ENCODE results near the gene LIPF.
"Not testable (repeated sequence)": the region's sequence is repeated elsewhere in the genome, so short reads cannot be mapped to it uniquely, and the experiment has no call there.

The LIPF gene

DNA sequence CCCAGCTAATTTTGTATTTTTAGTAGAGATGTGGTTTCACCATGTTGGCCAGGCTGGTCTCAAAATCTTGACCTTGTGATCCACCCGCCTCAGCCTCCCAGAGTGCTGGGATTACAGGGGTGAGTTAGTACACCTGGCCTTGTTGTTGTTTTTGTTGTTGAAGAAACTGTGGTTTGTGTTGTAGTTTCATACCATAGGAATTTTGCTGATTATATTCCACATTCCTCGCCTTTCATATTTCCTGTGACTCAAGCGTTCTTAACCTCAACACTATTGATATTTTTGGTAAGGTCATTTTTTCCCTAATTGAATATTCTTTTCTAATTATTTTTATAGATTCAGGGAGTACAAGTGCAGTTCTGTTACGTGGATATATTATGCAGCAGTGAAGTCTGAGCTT, 16.7 kb downstream of the LIPF start:
- no peak for DNase-seq

DNA sequence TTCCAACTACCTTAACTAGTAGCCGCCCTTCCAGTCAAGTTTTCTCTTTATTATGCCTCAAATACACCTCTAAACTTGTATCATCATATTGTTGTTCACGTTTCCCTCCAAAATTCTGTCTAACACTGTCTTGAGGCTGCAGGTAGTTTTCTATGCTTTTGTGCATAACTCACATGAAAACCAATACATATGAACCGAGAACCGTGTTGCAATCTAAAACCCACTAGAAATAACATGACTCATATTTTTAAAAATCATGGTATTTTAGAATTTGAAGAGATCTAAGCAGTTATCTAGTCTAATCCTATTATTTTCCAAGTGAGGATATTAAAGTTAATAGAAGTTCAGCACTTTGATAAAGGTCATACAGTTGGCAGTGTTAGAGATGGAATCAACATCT, 18.2 kb downstream of the LIPF start:
- no peak for DNase-seq

- DNase-seq, result peak; percentile 28
Measured at GRCh38 chr10:88687853-88688467, 23.7 kb downstream of the LIPF start.

DNA sequence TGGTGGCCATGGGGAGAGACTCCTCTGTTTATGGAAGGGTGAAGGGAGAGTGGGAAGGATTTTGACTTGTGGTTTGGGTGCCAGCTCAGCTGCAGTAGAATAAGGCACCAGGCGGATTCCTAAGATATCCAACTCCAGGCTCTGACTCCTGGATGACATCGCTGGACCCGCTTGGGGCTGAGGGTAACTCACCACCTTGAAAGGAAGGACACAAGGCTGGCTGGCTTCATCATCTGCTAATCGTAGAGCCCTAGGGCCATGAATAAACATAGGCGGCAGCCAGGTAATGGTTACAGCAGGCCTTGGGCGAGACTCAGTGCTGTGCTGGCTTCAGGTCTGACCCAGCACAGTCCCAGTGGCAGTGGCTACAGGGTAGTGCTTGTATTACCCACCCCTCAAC, 25.1 kb downstream of the LIPF start:
- DNase-seq, result no peak

GRCh38 chr10:88693392-88694020, 29.3 kb downstream of the LIPF start:
- no peak for DNase-seq

GRCh38 chr10:88702848-88703597, 38.8 kb downstream of the LIPF start:
- no peak for DNase-seq

GRCh38 chr10:88705958-88706357, 41.7 kb downstream of the LIPF start, which contains the start of gene LIPK:
LIPK (plus strand) TSS chr10:88706249; CDS start chr10:88724544, 18,295 bp downstream.
- no peak for DNase-seq

GRCh38 chr10:88707429-88708155, 43.4 kb downstream of the LIPF start:
- no peak for DNase-seq

DNA sequence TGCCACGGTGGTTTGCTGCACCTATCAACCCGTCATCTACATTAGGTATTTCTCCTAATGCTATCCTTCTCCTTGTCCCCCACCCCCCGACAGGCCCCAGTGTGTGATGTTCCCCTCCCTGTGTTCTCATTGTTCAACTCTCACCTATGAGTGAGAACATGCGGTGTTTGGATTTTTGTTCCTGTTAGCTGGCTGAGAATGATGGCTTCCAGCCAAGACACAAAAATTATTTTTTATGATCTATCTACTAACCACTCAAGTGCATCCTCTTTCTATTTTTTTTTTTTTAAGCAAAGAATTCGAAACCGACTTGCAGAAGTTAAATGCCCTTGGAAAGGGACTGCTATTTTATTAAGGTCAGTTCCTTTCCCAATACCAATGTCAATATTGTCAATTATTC, 45.1 kb downstream of the LIPF start:
- DNase-seq, result not testable (repeated sequence)

- DNase-seq, result no peak
Measured at GRCh38 chr10:88715517-88715916, 51.3 kb downstream of the LIPF start.

GRCh38 chr10:88721392-88721791, 57.1 kb downstream of the LIPF start:
- no peak for DNase-seq

- no peak for DNase-seq
Measured at GRCh38 chr10:88725798-88726197, 61.6 kb downstream of the LIPF start.

GRCh38 chr10:88728107-88728763, 64.0 kb downstream of the LIPF start:
- peak; percentile 9 for DNase-seq
